GM18520 (cell line): ENCODE measurements around the gene FSD1L.

Experiments used
- ATAC-seq: cut with Tn5 transposase; IDR thresholded peaks from one replicate; pipeline ENCODE4 v1.9.1; 2021; ENCODE audit not compliant: unreplicated experiment

The FSD1L gene

GRCh38 chr9:105435453-105435852 lies 12.4 kb upstream of the FSD1L start:
- ATAC-seq, result no peak

GRCh38 chr9:105436783-105437182 lies 11.1 kb upstream of the FSD1L start:
- no peak for ATAC-seq

GRCh38 chr9:105437704-105438103 lies 10.1 kb upstream of the FSD1L start:
- no peak for ATAC-seq

- ATAC-seq, result no peak
Measured at GRCh38 chr9:105438141-105438806, 9.6 kb upstream of the FSD1L start.

GRCh38 chr9:105439428-105439827 lies 8.4 kb upstream of the FSD1L start:
- no peak for ATAC-seq

- no peak for ATAC-seq
Measured at GRCh38 chr9:105441616-105442160, 6.1 kb upstream of the FSD1L start.

- no peak for ATAC-seq
Measured at GRCh38 chr9:105443121-105443520, 4.7 kb upstream of the FSD1L start.

GRCh38 chr9:105444130-105444529 lies 3.7 kb upstream of the FSD1L start:
- no peak for ATAC-seq

GRCh38 chr9:105445203-105445881 lies 2.5 kb upstream of the FSD1L start:
- ATAC-seq, result no peak

GRCh38 chr9:105447386-105447813 lies 434 bp upstream of the FSD1L start:
- no peak for ATAC-seq

- ATAC-seq, result no peak
Measured at GRCh38 chr9:105449081-105449480, 1.2 kb downstream of the FSD1L start.

GRCh38 chr9:105452185-105452584 lies 4.4 kb downstream of the FSD1L start:
- ATAC-seq, result no peak

GRCh38 chr9:105455836-105456475 lies 8.1 kb downstream of the FSD1L start:
- no peak for ATAC-seq

- ATAC-seq, result no peak
Measured at GRCh38 chr9:105457560-105458294, 9.9 kb downstream of the FSD1L start.

GRCh38 chr9:105458404-105458803 lies 10.6 kb downstream of the FSD1L start:
- ATAC-seq, result no peak

- ATAC-seq, result no peak
Measured at GRCh38 chr9:105459336-105459735, 11.5 kb downstream of the FSD1L start.

GRCh38 chr9:105466898-105467455 lies 19.1 kb downstream of the FSD1L start:
- ATAC-seq, result no peak

GRCh38 chr9:105468875-105469274 lies 21.0 kb downstream of the FSD1L start:
- ATAC-seq, result no peak

GRCh38 chr9:105473221-105473620 lies 25.4 kb downstream of the FSD1L start:
- no peak for ATAC-seq

- ATAC-seq, result no peak
Measured at GRCh38 chr9:105475302-105475701, 27.5 kb downstream of the FSD1L start.

- no peak for ATAC-seq
Measured at GRCh38 chr9:105479846-105480245, 32.0 kb downstream of the FSD1L start.
